PC-3 (cell line): Measurements from ENCODE around the gene LIPF.

Experiments
- CTCF ChIP-seq: fragments of 300-600 bp; sonication (generic); conservative IDR thresholded peaks from 2 replicates; pipeline ENCODE4 v1.5.1; 2017; ENCODE audit warnings: antibody characterized with exemption, low read depth, mild to moderate bottlenecking, low read length
- EZH2phosphoT487 ChIP-seq: fragments of 300-600 bp; sonication (generic); IDR thresholded peaks from 2 replicates; pipeline ENCODE4 v1.6.1; 2018; ENCODE audit warnings: mild to moderate bottlenecking, antibody characterized with exemption, low read length, borderline replicate concordance

GRCh38 chr10:88705958-88706357 lies 41.7 kb downstream of the LIPF start, which contains the start of gene LIPK:
- no peak for TF ChIP-seq EZH2phosphoT487
- no peak for TF ChIP-seq CTCF
